GM18526 (cell line): ENCODE measurements around the gene IRX2.

ENCODE experiments used
- POLR2A ChIP-seq: IDR thresholded peaks from 3 replicates; pipeline ENCODE4 v1.6.1; 2011; ENCODE audit not compliant: insufficient read length; ENCODE audit errors: extremely low read depth

Gene IRX2

GRCh38 chr5:2759091-2759490 lies 7.6 kb upstream of the IRX2 start:
- no peak for TF ChIP-seq POLR2A

GRCh38 chr5:2758632-2759031 lies 7.2 kb upstream of the IRX2 start:
- TF ChIP-seq POLR2A: no peak

GRCh38 chr5:2757563-2758351 lies 6.3 kb upstream of the IRX2 start:
- TF ChIP-seq POLR2A: no peak

- no peak for TF ChIP-seq POLR2A
Observed at GRCh38 chr5:2756211-2757152, 5.0 kb upstream of the IRX2 start.

- TF ChIP-seq POLR2A: no peak
Observed at GRCh38 chr5:2755681-2756171, 4.2 kb upstream of the IRX2 start.

- TF ChIP-seq POLR2A: no peak
Observed at GRCh38 chr5:2755076-2755680, 3.7 kb upstream of the IRX2 start.

GRCh38 chr5:2754581-2755075 lies 3.2 kb upstream of the IRX2 start:
- no peak for TF ChIP-seq POLR2A

- no peak for TF ChIP-seq POLR2A
Observed at GRCh38 chr5:2753452-2754420, 2.3 kb upstream of the IRX2 start.

- no peak for TF ChIP-seq POLR2A
Observed at GRCh38 chr5:2752821-2753439, 1.5 kb upstream of the IRX2 start.

- TF ChIP-seq POLR2A: no peak
Observed at GRCh38 chr5:2752059-2752820, 763 bp upstream of the IRX2 start.

GRCh38 chr5:2750758-2751464 lies 566 bp downstream of the IRX2 start:
- TF ChIP-seq POLR2A: no peak

GRCh38 chr5:2750026-2750757 lies 1.3 kb downstream of the IRX2 start:
- no peak for TF ChIP-seq POLR2A
